Spleen (tissue), 7 donors: ENCODE results near the gene NSF.

ENCODE experiments used
- POLR2A ChIP-seq, 3 donors: fragments of 450-650 bp; IDR thresholded peaks; one replicate each; pipeline ENCODE4 v1.5.1; 2017; ENCODE audit warnings: antibody characterized with exemption in 3 of 3, mild to moderate bottlenecking in 1 of 3
- TF ChIP-seq, protein P1 (sequence below), 11 experiments: fragments of 200-600 bp in 7 of 11; fragments of 450-650 bp in 4 of 11; sonication (generic) in 4 of 11; IDR thresholded peaks in 8 of 11; conservative IDR thresholded peaks in 3 of 11; 1 replicate in 7 of 11; 2 replicates in 4 of 11; pipeline versions ENCODE4 v1.4.0 to v1.8.0; 2016 to 2021; ENCODE audit warnings: antibody characterized with exemption in 11 of 11, inconsistent platforms in 4 of 11, mild to moderate bottlenecking in 1 of 11
- donor health status: DM: no; HTN: no; CAD: no; lungs with moderate emphysema.
- donor health status: DM: no; HTN: no; CAD: no.
- donor health status: DM: no; HTN: no; CAD: no.

DNA sequence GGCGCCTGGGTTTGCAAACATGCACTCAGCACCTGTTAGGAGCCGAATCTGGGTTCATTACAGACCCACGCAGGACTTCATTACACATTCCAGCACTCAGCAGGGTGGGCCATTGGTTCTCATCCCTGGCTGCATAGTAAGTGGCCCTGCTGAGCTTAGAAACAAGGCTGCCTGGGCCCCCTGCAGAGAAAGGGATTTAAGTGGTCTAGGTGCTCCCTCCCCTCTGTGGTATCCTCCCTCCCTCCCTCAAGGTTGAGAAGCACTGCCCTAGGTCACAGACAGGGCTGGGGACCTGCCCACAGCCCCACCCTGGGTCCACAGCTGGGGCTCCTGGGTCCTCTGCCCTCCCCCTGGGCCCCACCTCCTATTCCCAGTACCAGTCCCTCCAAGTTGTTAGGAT lies 199.7 kb downstream of the NSF start:
- TF ChIP-seq POLR2A (IDR thresholded peaks at IDR 0.05) = no peak
- TF ChIP-seq, protein P1, sequence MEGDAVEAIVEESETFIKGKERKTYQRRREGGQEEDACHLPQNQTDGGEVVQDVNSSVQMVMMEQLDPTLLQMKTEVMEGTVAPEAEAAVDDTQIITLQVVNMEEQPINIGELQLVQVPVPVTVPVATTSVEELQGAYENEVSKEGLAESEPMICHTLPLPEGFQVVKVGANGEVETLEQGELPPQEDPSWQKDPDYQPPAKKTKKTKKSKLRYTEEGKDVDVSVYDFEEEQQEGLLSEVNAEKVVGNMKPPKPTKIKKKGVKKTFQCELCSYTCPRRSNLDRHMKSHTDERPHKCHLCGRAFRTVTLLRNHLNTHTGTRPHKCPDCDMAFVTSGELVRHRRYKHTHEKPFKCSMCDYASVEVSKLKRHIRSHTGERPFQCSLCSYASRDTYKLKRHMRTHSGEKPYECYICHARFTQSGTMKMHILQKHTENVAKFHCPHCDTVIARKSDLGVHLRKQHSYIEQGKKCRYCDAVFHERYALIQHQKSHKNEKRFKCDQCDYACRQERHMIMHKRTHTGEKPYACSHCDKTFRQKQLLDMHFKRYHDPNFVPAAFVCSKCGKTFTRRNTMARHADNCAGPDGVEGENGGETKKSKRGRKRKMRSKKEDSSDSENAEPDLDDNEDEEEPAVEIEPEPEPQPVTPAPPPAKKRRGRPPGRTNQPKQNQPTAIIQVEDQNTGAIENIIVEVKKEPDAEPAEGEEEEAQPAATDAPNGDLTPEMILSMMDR (IDR thresholded peaks at IDR 0.05 in 8 of 11, conservative IDR thresholded peaks at IDR 0.05 in 3 of 11) = no peak
